ENCODE measurements around the gene CLHC1.

CLHC1 gene

GRCh38 chr2:55138882-55139229 lies 93.2 kb downstream of the CLHC1 start:
- TF ChIP-seq CTCF (IDR thresholded peaks at IDR 0.05; ENCODE audit: low read length) = no peak
- no peak for TF ChIP-seq EZH2 (IDR thresholded peaks at IDR 0.05; ENCODE audit: borderline replicate concordance, low read length)
- Histone ChIP-seq H3K9me3 (ENCODE audit: low read length) (no peaks in the 10 kb centered on the region), H3K4me1 (ENCODE audit: insufficient read depth, low read length, severe bottlenecking) (peaks cover 15% of the 10 kb centered on the region), H3K36me3 (ENCODE audit: insufficient read depth, low read length) (no peaks in the 10 kb centered on the region; the same call in 1 of the 2 replicates), H3K27me3 (ENCODE audit: insufficient read depth, low read length) (no peaks in the 10 kb centered on the region), H3K4me3 (ENCODE audit: low read depth, low read length, poor library complexity, severe bottlenecking) (no peak overlapping the region), H3K9me2 (ENCODE audit: low read depth, low read length) (no peaks in the 10 kb centered on the region), H3K4me2 (ENCODE audit: low read length) (no peak overlapping the region), H3K79me2 (ENCODE audit: insufficient read depth, low read length) (no peaks in the 10 kb centered on the region), H2AFZ (ENCODE audit: low read length) (no peak overlapping the region), H4K20me1 (ENCODE audit: insufficient read depth, low read length) (no peaks in the 10 kb centered on the region), H3K9ac (ENCODE audit: low read length) (no peak overlapping the region), H3F3A (ENCODE audit: insufficient read depth, low read length) (no peaks in the 10 kb centered on the region), H3K27ac (ENCODE audit: low read depth, low read length, poor library complexity, severe bottlenecking) (no peak overlapping the region)

- H3K79me2 ChIP-seq (ENCODE audit: insufficient read depth, low read length) = no peaks in the 10 kb centered on the region
- no peak overlapping the region for H2AFZ ChIP-seq (ENCODE audit: low read length)
- H4K20me1 ChIP-seq (ENCODE audit: insufficient read depth, low read length) = no peaks in the 10 kb centered on the region
- no peak overlapping the region for H3K4me2 ChIP-seq (ENCODE audit: low read length)
- no peaks in the 10 kb centered on the region for H3F3A ChIP-seq (ENCODE audit: insufficient read depth, low read length)
- TF ChIP-seq EZH2 (IDR thresholded peaks at IDR 0.05; ENCODE audit: borderline replicate concordance, low read length) = no peak
- no peak for TF ChIP-seq CTCF (IDR thresholded peaks at IDR 0.05; ENCODE audit: low read length)
- no peak overlapping the region for H3K4me3 ChIP-seq (ENCODE audit: low read depth, low read length, poor library complexity, severe bottlenecking)
- no peaks in the 10 kb centered on the region for H3K27me3 ChIP-seq (ENCODE audit: insufficient read depth, low read length)
- peaks cover 21% of the 10 kb centered on the region for H3K4me1 ChIP-seq (ENCODE audit: insufficient read depth, low read length, severe bottlenecking)
- no peaks in the 10 kb centered on the region for H3K9me3 ChIP-seq (ENCODE audit: low read length)
- H3K36me3 ChIP-seq (ENCODE audit: insufficient read depth, low read length) = no peaks in the 10 kb centered on the region; the same call in 1 of the 2 replicates
- H3K9me2 ChIP-seq (ENCODE audit: low read depth, low read length) = no peaks in the 10 kb centered on the region
- no peak overlapping the region for H3K27ac ChIP-seq (ENCODE audit: low read depth, low read length, poor library complexity, severe bottlenecking)
- H3K9ac ChIP-seq (ENCODE audit: low read length) = no peak overlapping the region
Observed at GRCh38 chr2:55138014-55138881, 93.8 kb downstream of the CLHC1 start.

- Histone ChIP-seq H3K9me3 (ENCODE audit: low read length) (no peaks in the 10 kb centered on the region), H3K27ac (ENCODE audit: low read depth, low read length, poor library complexity, severe bottlenecking) (no peak overlapping the region), H3K79me2 (ENCODE audit: insufficient read depth, low read length) (no peaks in the 10 kb centered on the region), H3K9ac (ENCODE audit: low read length) (no peak overlapping the region), H3K9me2 (ENCODE audit: low read depth, low read length) (no peaks in the 10 kb centered on the region), H3K36me3 (ENCODE audit: insufficient read depth, low read length) (no peaks in the 10 kb centered on the region), H3K4me1 (ENCODE audit: insufficient read depth, low read length, severe bottlenecking) (peaks cover 22% of the 10 kb centered on the region), H3K4me3 (ENCODE audit: low read depth, low read length, poor library complexity, severe bottlenecking) (no peak overlapping the region), H3K27me3 (ENCODE audit: insufficient read depth, low read length) (no peaks in the 10 kb centered on the region), H4K20me1 (ENCODE audit: insufficient read depth, low read length) (no peaks in the 10 kb centered on the region), H3K4me2 (ENCODE audit: low read length) (no peak overlapping the region), H2AFZ (ENCODE audit: low read length) (no peak overlapping the region), H3F3A (ENCODE audit: insufficient read depth, low read length) (no peaks in the 10 kb centered on the region)
- TF ChIP-seq EZH2 (IDR thresholded peaks at IDR 0.05; ENCODE audit: borderline replicate concordance, low read length) = no peak
- TF ChIP-seq CTCF (IDR thresholded peaks at IDR 0.05; ENCODE audit: low read length) = no peak
Observed at GRCh38 chr2:55137024-55137958, 94.8 kb downstream of the CLHC1 start.

Data from OCI-LY1 (cell line).